HepG2 (cell line): ENCODE measurements around the gene NOL8. TPM values are rescaled to one million over a fixed set of nuclear protein-coding genes. Genes with fewer than 3 reads are reported as not detected.
A peak's percentile ranks its signal among the peaks of the same experiment; 100 is the strongest.

ENCODE experiments used
- AGO2 ChIP-seq: fragments of 200-400 bp; formaldehyde crosslinking; optimal IDR thresholded peaks from 2 replicates; pipeline ENCODE3; 2017; ENCODE audit warnings: mild to moderate bottlenecking, low read depth, low read length, moderate library complexity
- CAMTA2 ChIP-seq: sonication (generic); formaldehyde crosslinking; IDR thresholded peaks from 2 replicates; pipeline ENCODE4 v1.4.0; 2020; ENCODE audit warnings: mild to moderate bottlenecking, missing genetic modification reagents, borderline replicate concordance
- HDAC1 ChIP-seq: sonication (generic); formaldehyde crosslinking; IDR thresholded peaks from 2 replicates; pipeline ENCODE4 v1.5.1; 2020; ENCODE audit warnings: mild to moderate bottlenecking, missing genetic modification reagents
- JARID2 ChIP-seq: sonication (generic); formaldehyde crosslinking; IDR thresholded peaks from 2 replicates; pipeline ENCODE4 v1.8.1; 2023; ENCODE audit warnings: missing genetic modification reagents, inconsistent platforms; ENCODE audit not compliant: insufficient replicate concordance
- KAT7 ChIP-seq: IDR thresholded peaks from 2 replicates; pipeline ENCODE4 v1.6.1; 2018; ENCODE audit warnings: borderline replicate concordance, missing compliant biosample characterization
- PITX1 ChIP-seq: sonication (generic); formaldehyde crosslinking; IDR thresholded peaks from 2 replicates; pipeline ENCODE4 v1.5.1; 2020; ENCODE audit warnings: mild to moderate bottlenecking, missing genetic modification reagents
- ZNF121 ChIP-seq: sonication (generic); formaldehyde crosslinking; IDR thresholded peaks from 2 replicates; pipeline ENCODE4 v1.5.0; 2020; ENCODE audit warnings: mild to moderate bottlenecking, missing genetic modification reagents
- ZNF180 ChIP-seq: sonication (generic); formaldehyde crosslinking; IDR thresholded peaks from 2 replicates; pipeline ENCODE4 v1.4.0; 2020; ENCODE audit warnings: low read depth, missing genetic modification reagents, borderline replicate concordance
- ZNF282 ChIP-seq: fragments of 450-650 bp; IDR thresholded peaks from 2 replicates; pipeline ENCODE4 v1.6.1; 2018; ENCODE audit not compliant: partially characterized antibody
- ZNF441 ChIP-seq: sonication (generic); formaldehyde crosslinking; IDR thresholded peaks from 2 replicates; pipeline ENCODE4 v1.7.0; 2021; ENCODE audit warnings: missing genetic modification reagents, borderline replicate concordance
- ZNF839 ChIP-seq: sonication (generic); formaldehyde crosslinking; IDR thresholded peaks from 2 replicates; pipeline ENCODE4 v1.4.0; 2020; ENCODE audit warnings: missing genetic modification reagents, mild to moderate bottlenecking, borderline replicate concordance
- polyA plus RNA-seq, 8 experiments: library from polyadenylated mRNA; depleted of rRNA in 3 of 8; stranded (reverse) in 7 of 8; unstranded in 1 of 8; fragments of >200 nt; fragmentation: Illumina TruSeq in 4 of 8; extraction: Trizol in 4 of 8; gene quantifications; 2 replicates each; pipeline versions ENCODE4 v1.2.1 to v1.2.3, GENCODE V29; 2011 to 2016; ENCODE audit warnings: low read depth in 4 of 8, missing spikeins in 1 of 8, mixed read lengths in 1 of 8; ENCODE audit not compliant: insufficient read depth in 1 of 8
- total RNA-seq, 5 experiments: library from RNA; depleted of rRNA; stranded (reverse); fragments of >200 nt; fragmentation: Illumina TruSeq; extraction: Trizol; gene quantifications; 2 replicates each; pipeline ENCODE4 v1.2.3, GENCODE V29; 2016; ENCODE audit warnings: low read depth in 1 of 5
- TF ChIP-seq, protein P1 (sequence below), 2 experiments: sonication (generic) in 1 of 2; formaldehyde crosslinking in 1 of 2; IDR thresholded peaks; 2 replicates each; pipeline versions ENCODE4 v1.4.0 to v1.6.1; 2016 to 2020; ENCODE audit warnings: borderline replicate concordance in 1 of 2, low read depth in 1 of 2, mild to moderate bottlenecking in 1 of 2, missing genetic modification reagents in 1 of 2
- TF ChIP-seq, protein P2 (sequence below): sonication (generic); formaldehyde crosslinking; IDR thresholded peaks from 2 replicates; pipeline ENCODE4 v1.5.1; 2020; ENCODE audit warnings: mild to moderate bottlenecking, missing genetic modification reagents
- TF ChIP-seq, protein P3 (sequence below): sonication (generic); formaldehyde crosslinking; conservative IDR thresholded peaks from 2 replicates; pipeline ENCODE4 v1.8.0; 2022; ENCODE audit warnings: mild to moderate bottlenecking, moderate library complexity, missing genetic modification reagents
- TF ChIP-seq, protein P4 (sequence below): sonication (generic); formaldehyde crosslinking; IDR thresholded peaks from 2 replicates; pipeline ENCODE4 v1.4.0; 2020; ENCODE audit warnings: missing genetic modification reagents, borderline replicate concordance

NOL8 gene
- total and polyA plus RNA-seq, 2 of the 13 experiments (the other 11 are each of a cell fraction or from before 2014, with no cell fraction given): 12.8 to 36.3 TPM

DNA sequence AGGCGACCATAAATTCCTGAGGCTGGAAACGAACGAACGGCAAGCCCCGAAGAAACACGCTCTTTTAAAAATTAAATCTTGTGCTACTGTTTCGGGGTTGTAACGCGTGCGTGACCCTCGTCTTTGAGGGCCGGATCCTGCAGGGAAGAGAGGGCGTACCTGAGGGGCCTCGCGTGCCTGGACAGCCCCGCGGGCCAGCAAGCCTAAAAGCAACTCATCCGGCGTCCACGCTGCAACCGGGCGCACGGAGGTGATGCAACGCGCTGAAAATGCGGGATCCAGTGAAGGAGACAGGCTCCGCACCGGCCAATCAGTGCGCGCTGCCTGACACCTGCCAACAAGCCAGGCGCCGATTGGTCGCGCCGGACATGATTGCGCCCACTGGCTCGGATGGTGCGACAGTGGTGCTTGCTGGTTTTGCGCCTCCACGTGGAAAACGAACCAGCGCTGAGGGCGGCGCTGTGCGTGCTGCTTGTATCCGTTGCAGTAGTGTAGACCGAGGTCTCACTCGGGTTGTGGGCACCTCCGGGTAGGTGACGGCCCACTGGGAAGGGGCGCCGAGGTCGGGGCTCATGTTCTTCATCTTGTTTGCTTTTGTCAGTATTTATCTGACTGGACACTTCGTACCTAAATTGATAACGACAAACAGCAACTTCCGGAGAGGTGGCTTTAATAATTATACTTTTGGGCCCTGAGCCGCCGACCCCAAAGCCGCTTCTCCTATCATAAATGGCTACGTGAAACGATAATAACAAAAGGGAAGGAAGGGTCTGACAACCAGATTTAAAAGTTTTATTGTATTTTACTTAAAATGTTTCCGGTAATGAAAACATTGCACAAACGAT, 31.5 kb downstream of the NOL8 start, which contains the start of gene IARS1 (continued):
- TF ChIP-seq, protein P1, sequence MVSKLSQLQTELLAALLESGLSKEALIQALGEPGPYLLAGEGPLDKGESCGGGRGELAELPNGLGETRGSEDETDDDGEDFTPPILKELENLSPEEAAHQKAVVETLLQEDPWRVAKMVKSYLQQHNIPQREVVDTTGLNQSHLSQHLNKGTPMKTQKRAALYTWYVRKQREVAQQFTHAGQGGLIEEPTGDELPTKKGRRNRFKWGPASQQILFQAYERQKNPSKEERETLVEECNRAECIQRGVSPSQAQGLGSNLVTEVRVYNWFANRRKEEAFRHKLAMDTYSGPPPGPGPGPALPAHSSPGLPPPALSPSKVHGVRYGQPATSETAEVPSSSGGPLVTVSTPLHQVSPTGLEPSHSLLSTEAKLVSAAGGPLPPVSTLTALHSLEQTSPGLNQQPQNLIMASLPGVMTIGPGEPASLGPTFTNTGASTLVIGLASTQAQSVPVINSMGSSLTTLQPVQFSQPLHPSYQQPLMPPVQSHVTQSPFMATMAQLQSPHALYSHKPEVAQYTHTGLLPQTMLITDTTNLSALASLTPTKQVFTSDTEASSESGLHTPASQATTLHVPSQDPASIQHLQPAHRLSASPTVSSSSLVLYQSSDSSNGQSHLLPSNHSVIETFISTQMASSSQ (IDR thresholded peaks at IDR 0.05; ENCODE audit: low read depth): no peak; the same call in 1 of the 2 replicates
- TF ChIP-seq, protein P1 (CRISPR knock-in tag; IDR thresholded peaks at IDR 0.05; ENCODE audit: borderline replicate concordance): peak; percentile 88
- no peak for TF ChIP-seq ZNF282
- no peak for TF ChIP-seq AGO2
- TF ChIP-seq ZNF839 (CRISPR knock-in tag): 0 out of 2 replicates have a peak, but pooled peaks have one; percentile 59
- TF ChIP-seq, protein P2, sequence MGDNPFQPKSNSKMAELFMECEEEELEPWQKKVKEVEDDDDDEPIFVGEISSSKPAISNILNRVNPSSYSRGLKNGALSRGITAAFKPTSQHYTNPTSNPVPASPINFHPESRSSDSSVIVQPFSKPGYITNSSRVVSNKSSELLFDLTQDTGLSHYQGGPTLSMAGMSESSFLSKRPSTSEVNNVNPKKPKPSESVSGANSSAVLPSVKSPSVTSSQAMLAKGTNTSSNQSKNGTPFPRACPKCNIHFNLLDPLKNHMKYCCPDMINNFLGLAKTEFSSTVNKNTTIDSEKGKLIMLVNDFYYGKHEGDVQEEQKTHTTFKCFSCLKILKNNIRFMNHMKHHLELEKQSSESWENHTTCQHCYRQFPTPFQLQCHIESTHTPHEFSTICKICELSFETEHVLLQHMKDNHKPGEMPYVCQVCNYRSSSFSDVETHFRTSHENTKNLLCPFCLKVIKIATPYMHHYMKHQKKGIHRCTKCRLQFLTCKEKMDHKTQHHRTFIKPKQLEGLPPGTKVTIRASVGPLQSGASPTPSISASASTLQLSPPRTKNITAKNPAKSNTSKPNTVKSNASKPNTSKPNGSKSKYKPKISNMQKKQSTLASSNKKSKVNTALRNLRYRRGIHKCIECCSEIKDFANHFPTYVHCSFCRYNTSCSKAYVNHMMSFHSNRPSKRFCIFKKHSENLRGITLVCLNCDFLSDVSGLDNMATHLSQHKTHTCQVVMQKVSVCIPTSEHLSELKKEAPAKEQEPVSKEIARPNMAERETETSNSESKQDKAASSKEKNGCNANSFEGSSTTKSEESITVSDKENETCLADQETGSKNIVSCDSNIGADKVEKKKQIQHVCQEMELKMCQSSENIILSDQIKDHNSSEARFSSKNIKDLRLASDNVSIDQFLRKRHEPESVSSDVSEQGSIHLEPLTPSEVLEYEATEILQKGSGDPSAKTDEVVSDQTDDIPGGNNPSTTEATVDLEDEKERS (CRISPR knock-in tag): no peak; the same call in 1 of the 2 replicates
- no peak for TF ChIP-seq JARID2
- TF ChIP-seq, protein P3, sequence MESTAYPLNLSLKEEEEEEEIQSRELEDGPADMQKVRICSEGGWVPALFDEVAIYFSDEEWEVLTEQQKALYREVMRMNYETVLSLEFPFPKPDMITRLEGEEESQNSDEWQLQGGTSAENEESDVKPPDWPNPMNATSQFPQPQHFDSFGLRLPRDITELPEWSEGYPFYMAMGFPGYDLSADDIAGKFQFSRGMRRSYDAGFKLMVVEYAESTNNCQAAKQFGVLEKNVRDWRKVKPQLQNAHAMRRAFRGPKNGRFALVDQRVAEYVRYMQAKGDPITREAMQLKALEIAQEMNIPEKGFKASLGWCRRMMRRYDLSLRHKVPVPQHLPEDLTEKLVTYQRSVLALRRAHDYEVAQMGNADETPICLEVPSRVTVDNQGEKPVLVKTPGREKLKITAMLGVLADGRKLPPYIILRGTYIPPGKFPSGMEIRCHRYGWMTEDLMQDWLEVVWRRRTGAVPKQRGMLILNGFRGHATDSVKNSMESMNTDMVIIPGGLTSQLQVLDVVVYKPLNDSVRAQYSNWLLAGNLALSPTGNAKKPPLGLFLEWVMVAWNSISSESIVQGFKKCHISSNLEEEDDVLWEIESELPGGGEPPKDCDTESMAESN (CRISPR knock-in tag): peak; percentile 98
- no peak for TF ChIP-seq ZNF180
- TF ChIP-seq ZNF121: peak; percentile 30; the same call in 1 of the 2 replicates
- TF ChIP-seq, protein P4, sequence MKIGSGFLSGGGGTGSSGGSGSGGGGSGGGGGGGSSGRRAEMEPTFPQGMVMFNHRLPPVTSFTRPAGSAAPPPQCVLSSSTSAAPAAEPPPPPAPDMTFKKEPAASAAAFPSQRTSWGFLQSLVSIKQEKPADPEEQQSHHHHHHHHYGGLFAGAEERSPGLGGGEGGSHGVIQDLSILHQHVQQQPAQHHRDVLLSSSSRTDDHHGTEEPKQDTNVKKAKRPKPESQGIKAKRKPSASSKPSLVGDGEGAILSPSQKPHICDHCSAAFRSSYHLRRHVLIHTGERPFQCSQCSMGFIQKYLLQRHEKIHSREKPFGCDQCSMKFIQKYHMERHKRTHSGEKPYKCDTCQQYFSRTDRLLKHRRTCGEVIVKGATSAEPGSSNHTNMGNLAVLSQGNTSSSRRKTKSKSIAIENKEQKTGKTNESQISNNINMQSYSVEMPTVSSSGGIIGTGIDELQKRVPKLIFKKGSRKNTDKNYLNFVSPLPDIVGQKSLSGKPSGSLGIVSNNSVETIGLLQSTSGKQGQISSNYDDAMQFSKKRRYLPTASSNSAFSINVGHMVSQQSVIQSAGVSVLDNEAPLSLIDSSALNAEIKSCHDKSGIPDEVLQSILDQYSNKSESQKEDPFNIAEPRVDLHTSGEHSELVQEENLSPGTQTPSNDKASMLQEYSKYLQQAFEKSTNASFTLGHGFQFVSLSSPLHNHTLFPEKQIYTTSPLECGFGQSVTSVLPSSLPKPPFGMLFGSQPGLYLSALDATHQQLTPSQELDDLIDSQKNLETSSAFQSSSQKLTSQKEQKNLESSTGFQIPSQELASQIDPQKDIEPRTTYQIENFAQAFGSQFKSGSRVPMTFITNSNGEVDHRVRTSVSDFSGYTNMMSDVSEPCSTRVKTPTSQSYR (CRISPR knock-in tag): no peak
- TF ChIP-seq HDAC1 (CRISPR knock-in tag): peak; percentile 99
- peak; percentile 68 for TF ChIP-seq PITX1 (CRISPR knock-in tag)
- TF ChIP-seq CAMTA2 (CRISPR knock-in tag): 0 out of 2 replicates have a peak, but pooled peaks have one; percentile 52
- TF ChIP-seq ZNF441: peak; percentile 100
- peak; percentile 90; the same call in 1 of the 2 replicates for TF ChIP-seq KAT7 (CRISPR knock-in tag)
